ENCODE data around the gene VIL1. TPM values are rescaled to one million over a fixed set of nuclear protein-coding genes. Genes with fewer than 3 reads are reported as not detected.

Gene VIL1
- total RNA-seq, 1 donor from 2014 or later = not detected

DNA sequence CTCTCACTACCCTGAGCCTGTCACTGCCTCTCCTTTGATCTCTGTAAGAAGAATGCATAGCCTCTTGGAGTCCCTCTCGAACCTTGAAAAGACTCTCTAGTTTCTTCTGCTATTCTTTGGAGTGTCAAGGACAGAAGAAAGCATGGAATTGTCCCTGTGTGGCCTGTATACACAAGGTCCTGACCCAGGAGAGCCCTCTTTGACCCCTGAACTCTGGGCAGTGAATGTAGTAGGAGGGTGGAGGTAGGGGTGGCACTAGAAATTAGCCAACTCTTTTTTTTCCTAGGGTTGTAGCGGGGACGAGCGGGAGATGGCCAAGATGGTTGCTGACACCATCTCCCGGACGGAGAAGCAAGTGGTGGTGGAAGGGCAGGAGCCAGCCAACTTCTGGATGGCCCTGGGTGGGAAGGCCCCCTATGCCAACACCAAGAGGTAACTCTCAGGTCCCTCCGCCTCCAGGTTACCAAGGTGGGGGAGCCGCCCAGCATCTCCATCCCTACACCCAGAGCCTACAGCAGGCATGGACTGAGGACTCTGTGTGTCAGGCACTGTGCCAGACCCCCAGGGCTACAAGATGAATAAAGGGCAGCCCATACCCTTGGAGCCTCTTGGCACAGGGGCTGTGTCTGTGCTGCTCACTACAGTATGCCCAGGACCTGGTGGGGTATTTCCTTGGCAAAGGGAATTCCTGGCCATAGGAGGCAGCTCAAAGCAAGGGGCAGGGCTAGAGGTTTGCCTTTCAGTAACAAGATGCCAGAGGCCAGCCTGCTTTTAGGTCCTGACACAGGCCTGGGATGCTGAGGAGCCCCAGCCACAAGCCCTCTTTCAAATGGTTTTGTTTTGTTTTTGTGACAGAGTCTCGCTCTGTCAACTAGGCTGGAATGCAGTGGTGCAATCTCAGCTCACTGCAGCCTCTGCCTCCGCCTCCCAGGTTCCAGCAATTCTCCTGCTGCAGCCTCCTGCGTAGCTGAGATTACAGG is 16.4 kb downstream of the VIL1 start:
- no peaks in the 10 kb centered on the region for H3K79me2 ChIP-seq (ENCODE audit: insufficient read depth, low read length)
- no peaks in the 10 kb centered on the region for H4K20me1 ChIP-seq (ENCODE audit: insufficient read depth, low read length)
- no peaks in the 10 kb centered on the region for H3K36me3 Mint-ChIP-seq (ENCODE audit: low read depth, unreplicated experiment)
- H3K36me3 ChIP-seq (ENCODE audit: insufficient read depth, low read length) = no peaks in the 10 kb centered on the region
- no peak for DNase-seq (ENCODE audit: low read depth)
- peaks cover 26% of the 10 kb centered on the region for H3K27me3 Mint-ChIP-seq (ENCODE audit: low read depth, unreplicated experiment)
- no peak for FAIRE-seq
- peaks cover 2% of the 10 kb centered on the region for H3K9me3 Mint-ChIP-seq (ENCODE audit: unreplicated experiment)
- no peaks in the 10 kb centered on the region for H3K4me1 Mint-ChIP-seq (ENCODE audit: low read depth, unreplicated experiment)
- H3K27me3 ChIP-seq (ENCODE audit: insufficient read depth, low read length) = peaks cover 6% of the 10 kb centered on the region
- H2AFZ ChIP-seq (ENCODE audit: low read depth, low read length) = no peak overlapping the region
- TF ChIP-seq EZH2 (IDR thresholded peaks at IDR 0.05; ENCODE audit: insufficient read depth, low read length) = no peak
- TF ChIP-seq, protein P1, sequence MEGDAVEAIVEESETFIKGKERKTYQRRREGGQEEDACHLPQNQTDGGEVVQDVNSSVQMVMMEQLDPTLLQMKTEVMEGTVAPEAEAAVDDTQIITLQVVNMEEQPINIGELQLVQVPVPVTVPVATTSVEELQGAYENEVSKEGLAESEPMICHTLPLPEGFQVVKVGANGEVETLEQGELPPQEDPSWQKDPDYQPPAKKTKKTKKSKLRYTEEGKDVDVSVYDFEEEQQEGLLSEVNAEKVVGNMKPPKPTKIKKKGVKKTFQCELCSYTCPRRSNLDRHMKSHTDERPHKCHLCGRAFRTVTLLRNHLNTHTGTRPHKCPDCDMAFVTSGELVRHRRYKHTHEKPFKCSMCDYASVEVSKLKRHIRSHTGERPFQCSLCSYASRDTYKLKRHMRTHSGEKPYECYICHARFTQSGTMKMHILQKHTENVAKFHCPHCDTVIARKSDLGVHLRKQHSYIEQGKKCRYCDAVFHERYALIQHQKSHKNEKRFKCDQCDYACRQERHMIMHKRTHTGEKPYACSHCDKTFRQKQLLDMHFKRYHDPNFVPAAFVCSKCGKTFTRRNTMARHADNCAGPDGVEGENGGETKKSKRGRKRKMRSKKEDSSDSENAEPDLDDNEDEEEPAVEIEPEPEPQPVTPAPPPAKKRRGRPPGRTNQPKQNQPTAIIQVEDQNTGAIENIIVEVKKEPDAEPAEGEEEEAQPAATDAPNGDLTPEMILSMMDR (IDR thresholded peaks at IDR 0.05; ENCODE audit: insufficient read depth, low read depth, low read length) = no peak
- no peaks in the 10 kb centered on the region for H3K9me3 ChIP-seq (ENCODE audit: insufficient read depth, low read depth, low read length)
- no peak overlapping the region for H3K4me2 ChIP-seq (ENCODE audit: low read length)
- H3K27ac Mint-ChIP-seq (ENCODE audit: unreplicated experiment) = no peak overlapping the region
- H3K27ac ChIP-seq (ENCODE audit: low read depth, low read length) = no peak overlapping the region
- no peak overlapping the region for H3K4me3 Mint-ChIP-seq (ENCODE audit: unreplicated experiment)
- no peak overlapping the region for H3K9ac ChIP-seq (ENCODE audit: low read length)
- H3K4me3 ChIP-seq (ENCODE audit: insufficient read depth, low read depth, low read length) = no peak overlapping the region
- no peaks in the 10 kb centered on the region for H3K4me1 ChIP-seq (ENCODE audit: insufficient read depth, low read length)

- peaks cover 5% of the 10 kb centered on the region for H3K27me3 ChIP-seq (ENCODE audit: insufficient read depth, low read length)
- H2AFZ ChIP-seq (ENCODE audit: low read depth, low read length) = no peak overlapping the region
- H3K36me3 Mint-ChIP-seq (ENCODE audit: low read depth, unreplicated experiment) = no peaks in the 10 kb centered on the region
- peaks cover 2% of the 10 kb centered on the region for H3K9me3 Mint-ChIP-seq (ENCODE audit: unreplicated experiment)
- no peak overlapping the region for H3K27ac ChIP-seq (ENCODE audit: low read depth, low read length)
- FAIRE-seq (no peak), DNase-seq (ENCODE audit: low read depth) (no peak)
- no peaks in the 10 kb centered on the region for H3K4me1 ChIP-seq (ENCODE audit: insufficient read depth, low read length)
- TF ChIP-seq, protein P1 (IDR thresholded peaks at IDR 0.05; ENCODE audit: insufficient read depth, low read depth, low read length) = no peak
- TF ChIP-seq EZH2 (IDR thresholded peaks at IDR 0.05; ENCODE audit: insufficient read depth, low read length) = no peak
- H3K9ac ChIP-seq (ENCODE audit: low read length) = no peak overlapping the region
- no peak overlapping the region for H3K4me3 Mint-ChIP-seq (ENCODE audit: unreplicated experiment)
- H3K27me3 Mint-ChIP-seq (ENCODE audit: low read depth, unreplicated experiment) = peaks cover 13% of the 10 kb centered on the region
- H3K4me2 ChIP-seq (ENCODE audit: low read length) = no peak overlapping the region
- no peak overlapping the region for H3K4me3 ChIP-seq (ENCODE audit: insufficient read depth, low read depth, low read length)
- H3K79me2 ChIP-seq (ENCODE audit: insufficient read depth, low read length) = no peaks in the 10 kb centered on the region
- no peak overlapping the region for H3K27ac Mint-ChIP-seq (ENCODE audit: unreplicated experiment)
- no peaks in the 10 kb centered on the region for H3K9me3 ChIP-seq (ENCODE audit: insufficient read depth, low read depth, low read length)
- no peaks in the 10 kb centered on the region for H3K4me1 Mint-ChIP-seq (ENCODE audit: low read depth, unreplicated experiment)
- H4K20me1 ChIP-seq (ENCODE audit: insufficient read depth, low read length) = no peaks in the 10 kb centered on the region
- H3K36me3 ChIP-seq (ENCODE audit: insufficient read depth, low read length) = no peaks in the 10 kb centered on the region
Measured at GRCh38 chr2:218436992-218437391, 18.1 kb downstream of the VIL1 start.

GRCh38 chr2:218437969-218438368 is 19.0 kb downstream of the VIL1 start:
- no peaks in the 10 kb centered on the region for H3K4me1 Mint-ChIP-seq (ENCODE audit: low read depth, unreplicated experiment)
- DNase-seq (ENCODE audit: low read depth) = no peak
- no peaks in the 10 kb centered on the region for H3K9me3 Mint-ChIP-seq (ENCODE audit: unreplicated experiment)

More at GRCh38 chr2:218437969-218438368, 19.0 kb downstream of the VIL1 start:
- H3K9me3 ChIP-seq (ENCODE audit: insufficient read depth, low read depth, low read length) = no peaks in the 10 kb centered on the region
- no peak overlapping the region for H3K4me3 ChIP-seq (ENCODE audit: insufficient read depth, low read depth, low read length)
- H3K9ac ChIP-seq (ENCODE audit: low read length) = no peak overlapping the region
- no peaks in the 10 kb centered on the region for H4K20me1 ChIP-seq (ENCODE audit: insufficient read depth, low read length)
- no peak for FAIRE-seq
- Mint-ChIP-seq H3K27me3 (ENCODE audit: low read depth, unreplicated experiment) (peaks cover 7% of the 10 kb centered on the region), H3K36me3 (ENCODE audit: low read depth, unreplicated experiment) (no peaks in the 10 kb centered on the region), H3K4me3 (ENCODE audit: unreplicated experiment) (no peak overlapping the region), H3K27ac (ENCODE audit: unreplicated experiment) (no peak overlapping the region)
- TF ChIP-seq EZH2 (IDR thresholded peaks at IDR 0.05; ENCODE audit: insufficient read depth, low read length) = no peak
- TF ChIP-seq, protein P1 (IDR thresholded peaks at IDR 0.05; ENCODE audit: insufficient read depth, low read depth, low read length) = no peak
- H3K4me1 ChIP-seq (ENCODE audit: insufficient read depth, low read length) = no peaks in the 10 kb centered on the region
- H3K4me2 ChIP-seq (ENCODE audit: low read length) = no peak overlapping the region
- no peaks in the 10 kb centered on the region for H3K36me3 ChIP-seq (ENCODE audit: insufficient read depth, low read length)
- H3K79me2 ChIP-seq (ENCODE audit: insufficient read depth, low read length) = no peaks in the 10 kb centered on the region
- H2AFZ ChIP-seq (ENCODE audit: low read depth, low read length) = no peak overlapping the region
- H3K27ac ChIP-seq (ENCODE audit: low read depth, low read length) = no peak overlapping the region
- no peaks in the 10 kb centered on the region for H3K27me3 ChIP-seq (ENCODE audit: insufficient read depth, low read length)

Data from astrocyte (in vitro differentiated cells and primary cell).